Thymus (tissue), 11 donors: ENCODE measurements around the gene KRTAP5-7. TPM values are rescaled to one million over a fixed set of nuclear protein-coding genes. Genes with fewer than 3 reads are reported as not detected.
"Not testable (repeated sequence)": the region's sequence is repeated elsewhere in the genome, so short reads cannot be mapped to it uniquely, and the experiment has no call there.

Experiments
- DNase-seq, 9 donors: peaks; one replicate each; pipeline ENCODE4 v3.0.0-alpha.2; 2013; ENCODE audit warnings: low spot score in 9 of 9, low read depth in 6 of 9, missing footprints in 1 of 9
- H3K27ac ChIP-seq, 2 donors: one replicate each; pipeline ENCODE4 v1.5.1; 2013; ENCODE audit warnings: control low read depth in 1 of 2, low read depth in 1 of 2, low read length in 1 of 2, mild to moderate bottlenecking in 1 of 2, moderate library complexity in 1 of 2
- H3K27me3 ChIP-seq, 2 donors: one replicate each; pipeline ENCODE4 v1.5.1; 2013; ENCODE audit warnings: low read length in 1 of 2; ENCODE audit not compliant: control insufficient read depth in 2 of 2, insufficient read depth in 1 of 2
- H3K36me3 ChIP-seq, 2 donors: one replicate each; pipeline ENCODE4 v1.5.1; 2013; ENCODE audit warnings: low read length in 1 of 2, mild to moderate bottlenecking in 1 of 2, moderate library complexity in 1 of 2; ENCODE audit not compliant: control insufficient read depth in 2 of 2, insufficient read depth in 2 of 2
- H3K4me1 ChIP-seq, 2 donors: one replicate each; pipeline ENCODE4 v1.5.1; 2013; ENCODE audit warnings: low read length in 2 of 2; ENCODE audit not compliant: control insufficient read depth in 2 of 2, insufficient read depth in 2 of 2
- H3K4me3 ChIP-seq, 2 donors: one replicate each; pipeline ENCODE4 v1.5.1; 2013; ENCODE audit warnings: low read length in 2 of 2, control low read depth in 1 of 2, mild to moderate bottlenecking in 1 of 2
- H3K9me3 ChIP-seq, 2 donors: one replicate each; pipeline ENCODE4 v1.5.1; 2013; ENCODE audit warnings: low read length in 1 of 2, mild to moderate bottlenecking in 1 of 2; ENCODE audit not compliant: control insufficient read depth in 2 of 2, insufficient read depth in 1 of 2
- WGBS: extraction: QIAGEN DNeasy Blood & Tissue Kit; methylation state at CpG from one replicate; pipeline ENCODE4 v1.1.7; 2013; 5-methylcytosine and 5-hydroxymethylcytosine counted together
- polyA plus RNA-seq: library from polyadenylated mRNA; stranded (reverse); fragments of 200-250 nt; gene quantifications from one replicate; pipeline ENCODE4 v1.2.3, GENCODE V29; 2013
- total RNA-seq: library from RNA; stranded (reverse); fragments of 120-200 nt; gene quantifications from one replicate; pipeline ENCODE4 v1.2.4, GENCODE V29; 2013
- donor health status: healthy.

The KRTAP5-7 gene
- total and polyA plus RNA-seq, 2 donors, result 0.05 TPM; not detected in 1

DNA sequence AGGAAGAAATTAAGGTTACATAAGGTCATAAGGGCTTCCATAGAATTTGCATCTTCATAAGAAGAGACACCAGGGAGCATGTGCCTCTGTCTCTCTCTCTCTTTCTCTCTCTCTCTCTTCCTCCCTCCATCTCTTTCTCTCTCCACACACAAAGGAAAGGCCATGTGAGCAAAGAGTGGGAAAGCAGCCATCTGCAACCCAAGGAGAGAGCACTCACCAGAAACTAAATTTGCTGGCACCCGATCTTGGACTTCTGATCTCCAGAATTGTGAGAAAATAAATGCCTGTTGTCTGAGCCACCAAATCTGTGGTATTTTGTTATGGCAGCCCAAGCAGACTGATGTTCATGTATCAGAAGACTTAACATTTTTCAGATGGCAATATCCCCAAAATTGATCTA, 31.9 kb downstream of the KRTAP5-7 start:
- Histone ChIP-seq H3K27me3 (peaks cover 0 to 9% of the 10 kb centered on the region in 2 donors), H3K36me3 (no peaks in the 10 kb centered on the region), H3K4me1 (no peaks in the 10 kb centered on the region), H3K4me3 (no peak overlapping the region), H3K27ac (no peak overlapping the region), H3K9me3 (no peaks in the 10 kb centered on the region)
- WGBS, result 96% methylated on average over 1 of the region's 1 CpG
- DNase-seq, result no peak

DNA sequence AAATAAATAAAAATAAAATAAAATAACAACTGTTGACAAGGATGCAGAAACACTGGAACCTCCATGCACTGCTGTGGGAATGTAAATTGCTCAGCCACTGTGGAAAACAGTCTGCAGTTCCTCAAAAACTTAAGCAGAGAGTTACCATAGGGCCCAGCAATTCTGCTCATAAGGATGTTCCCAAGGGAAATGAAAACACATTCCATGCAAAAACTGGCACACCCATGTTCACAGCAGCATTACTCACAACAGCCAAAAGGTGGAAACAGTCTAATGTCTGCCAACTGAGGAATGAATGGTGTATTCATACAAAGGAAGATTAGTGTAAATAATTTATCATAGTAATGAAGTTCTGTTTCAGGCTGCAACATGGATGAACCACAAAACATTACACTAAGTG, 35.1 kb downstream of the KRTAP5-7 start:
- no peak for DNase-seq

DNA sequence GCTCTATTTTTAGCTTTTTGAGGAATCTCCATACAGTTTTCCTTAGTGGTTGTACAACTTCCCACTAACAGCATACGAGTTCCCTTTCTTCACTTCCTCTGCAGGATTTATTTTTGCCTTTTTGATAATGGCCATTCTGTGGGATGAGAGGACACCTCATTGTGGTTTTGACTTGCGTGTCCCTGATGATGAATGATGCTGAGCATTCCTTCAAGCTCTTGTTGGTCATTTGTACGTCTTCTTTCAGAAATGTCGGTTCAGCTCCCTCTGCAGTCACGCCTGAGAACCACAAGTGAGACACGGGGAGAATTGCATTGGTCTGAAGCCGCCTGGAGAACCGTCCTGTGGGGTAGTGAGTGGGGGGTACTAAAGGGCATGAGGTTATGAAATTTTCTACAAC, 36.3 kb downstream of the KRTAP5-7 start:
- H3K36me3 ChIP-seq, result no peaks in the 10 kb centered on the region
- H3K27me3 ChIP-seq, result peaks cover 0 to 11% of the 10 kb centered on the region in 2 donors
- peak in 2 of 9 donors; percentile 8 to 19 for DNase-seq
- no peaks in the 10 kb centered on the region for H3K4me1 ChIP-seq
- no peak overlapping the region for H3K27ac ChIP-seq
- 10% methylated on average over 8 of the region's 8 CpGs for WGBS
- no peak overlapping the region for H3K4me3 ChIP-seq
- no peaks in the 10 kb centered on the region for H3K9me3 ChIP-seq

More for the DNA sequence above, 35.1 kb downstream of the KRTAP5-7 start:
- Histone ChIP-seq H3K27me3 (peaks cover 0 to 11% of the 10 kb centered on the region in 2 donors), H3K4me3 (no peak overlapping the region), H3K4me1 (no peaks in the 10 kb centered on the region), H3K36me3 (no peaks in the 10 kb centered on the region), H3K27ac (no peak overlapping the region), H3K9me3 (no peaks in the 10 kb centered on the region)

DNA sequence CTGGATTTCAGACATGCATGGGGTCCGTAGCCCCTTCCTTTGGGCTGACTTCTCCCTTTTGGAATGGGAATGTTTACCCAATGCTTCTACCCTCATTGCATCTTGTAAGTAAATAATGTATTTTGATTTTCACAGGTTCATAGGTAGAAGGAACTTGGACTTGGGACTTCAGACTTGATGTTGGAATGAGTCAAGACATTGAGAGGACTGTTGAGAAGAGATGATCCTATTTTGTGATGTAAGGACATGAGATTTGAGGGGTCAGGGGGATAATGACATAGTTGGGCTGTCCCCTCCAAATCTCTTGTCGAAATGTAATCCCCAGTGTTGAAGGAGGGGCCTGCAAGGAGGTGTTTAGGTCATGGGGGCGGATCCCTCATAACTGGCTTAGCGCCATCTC, 37.4 kb downstream of the KRTAP5-7 start:
- Histone ChIP-seq H3K4me3 (no peak overlapping the region), H3K27ac (no peak overlapping the region), H3K9me3 (no peaks in the 10 kb centered on the region), H3K36me3 (no peaks in the 10 kb centered on the region), H3K27me3 (peaks cover 0 to 11% of the 10 kb centered on the region in 2 donors), H3K4me1 (no peaks in the 10 kb centered on the region)
- DNase-seq, result no peak
- 83% methylated on average over 4 of the region's 4 CpGs for WGBS

DNA sequence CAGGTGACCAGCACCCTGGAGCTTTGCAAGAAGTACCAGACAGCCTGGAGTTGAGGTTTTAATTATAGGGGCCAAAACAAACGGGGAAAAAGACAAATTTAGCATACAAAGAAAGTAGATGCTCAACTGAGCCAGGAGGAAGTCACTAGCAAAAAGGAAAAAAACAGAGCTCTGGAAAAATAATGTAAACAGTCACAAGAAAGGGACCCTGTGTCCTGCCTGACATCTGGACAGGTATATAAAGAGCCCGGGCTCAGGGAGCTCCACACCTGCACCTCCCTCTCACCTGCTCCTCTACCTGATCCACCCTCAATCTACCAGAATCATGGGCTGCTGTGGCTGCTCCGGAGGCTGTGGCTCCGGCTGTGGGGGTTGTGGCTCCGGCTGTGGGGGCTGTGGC, 38.2 kb downstream of the KRTAP5-7 start, which contains the start of gene KRTAP5-10:
Gene KRTAP5-10, plus strand, starts transcription at position 301 of the 400 bp plus-strand sequence. Its CDS starts 25 bp downstream, at position 326.
- Histone ChIP-seq H3K4me3 (no peak within 1 kb of the TSS), H3K4me1 (no peaks in the 10 kb centered on the region), H3K9me3 (no peaks in the 10 kb centered on the region), H3K36me3 (no peaks in the 10 kb centered on the region), H3K27ac (no peak within 1 kb of the TSS), H3K27me3 (peaks cover 0 to 11% of the 10 kb centered on the region in 2 donors)
- no peak for DNase-seq
- 35% methylated on average over 5 of the region's 5 CpGs for WGBS

DNA sequence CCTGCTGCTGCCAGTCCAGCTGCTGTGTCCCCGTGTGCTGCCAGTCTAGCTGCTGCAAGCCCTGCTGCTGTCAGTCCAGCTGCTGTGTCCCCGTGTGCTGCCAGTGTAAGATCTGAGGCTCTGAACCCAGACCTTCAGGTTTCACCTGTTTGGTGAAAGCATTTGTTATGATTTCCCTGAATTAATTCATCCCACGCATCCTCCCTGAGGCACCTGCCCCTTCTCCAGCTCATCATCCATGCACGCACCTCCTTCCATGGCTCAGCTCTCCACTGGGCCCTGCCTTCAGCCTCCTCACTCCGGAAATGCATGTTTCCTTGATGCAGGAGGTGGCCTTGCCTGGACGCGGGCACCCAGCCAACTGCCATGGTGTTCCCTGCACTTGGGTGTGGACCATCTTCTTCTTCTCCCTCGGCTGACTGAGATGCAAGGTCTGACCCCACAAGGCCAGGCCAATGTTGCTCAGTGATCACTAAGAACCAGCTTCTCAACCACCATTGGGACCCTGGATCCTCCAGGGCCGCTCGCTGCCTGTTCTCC, 39.1 kb downstream of the KRTAP5-7 start:
- DNase-seq, result no peak
- Histone ChIP-seq H3K4me1 (no peaks in the 10 kb centered on the region), H3K9me3 (no peaks in the 10 kb centered on the region), H3K4me3 (no peak overlapping the region), H3K27me3 (peaks cover 0 to 13% of the 10 kb centered on the region in 2 donors), H3K36me3 (no peaks in the 10 kb centered on the region), H3K27ac (no peak overlapping the region)
- WGBS, result 83% methylated on average over 10 of the region's 10 CpGs

DNA sequence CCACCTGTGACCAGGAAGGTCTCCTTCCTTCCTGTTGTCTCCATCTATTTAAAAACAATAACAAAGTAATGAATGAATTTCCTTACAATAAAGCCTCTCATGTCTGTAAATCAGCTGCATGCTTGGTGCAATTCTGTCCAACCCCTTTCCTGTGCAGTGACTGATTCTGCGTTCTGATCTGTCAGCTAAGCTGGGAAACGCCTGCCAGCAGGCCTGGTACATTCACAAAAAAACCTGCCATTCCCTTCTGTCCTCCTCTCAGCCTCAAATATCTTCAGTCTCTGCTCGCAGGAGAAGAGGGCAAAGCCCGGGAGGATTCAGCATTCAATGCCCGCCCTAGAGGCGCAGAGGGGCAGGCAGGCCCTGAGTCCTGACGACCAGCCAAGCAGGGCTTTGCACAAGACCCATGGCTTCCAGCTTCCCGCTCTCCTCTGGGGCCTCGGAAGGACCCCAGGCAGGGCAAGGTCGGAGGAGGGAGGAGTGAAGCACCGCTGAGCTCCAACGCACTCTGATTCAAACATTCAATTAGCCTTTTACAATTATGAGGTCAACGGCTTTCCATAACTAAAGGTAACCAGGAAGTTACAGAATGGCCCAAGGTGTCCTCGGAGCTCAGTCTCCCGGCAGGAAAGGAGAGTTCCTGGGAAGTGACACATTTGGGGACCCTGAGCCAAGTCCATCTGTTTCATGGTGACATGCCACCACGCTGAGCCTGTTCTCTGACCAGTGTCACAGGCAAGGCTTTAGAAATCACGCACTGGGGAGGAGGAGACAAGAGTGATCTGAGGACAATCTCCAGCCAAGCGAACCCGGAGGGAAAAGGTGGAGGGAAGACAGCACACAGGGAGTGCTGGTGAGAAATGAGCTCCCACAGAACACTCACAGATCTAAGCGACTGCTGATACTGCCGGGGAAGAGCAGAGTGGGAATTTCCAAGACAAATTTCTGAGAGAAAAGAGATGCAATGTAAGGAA, 39.8 kb downstream of the KRTAP5-7 start:
- not testable (repeated sequence) for H3K27ac ChIP-seq, H3K36me3 ChIP-seq, H3K4me3 ChIP-seq, H3K9me3 ChIP-seq, DNase-seq, H3K4me1 ChIP-seq
- 89% methylated on average over 20 of the region's 21 CpGs for WGBS
- peaks cover 0 to 15% of the 10 kb centered on the region in 2 donors for H3K27me3 ChIP-seq

DNA sequence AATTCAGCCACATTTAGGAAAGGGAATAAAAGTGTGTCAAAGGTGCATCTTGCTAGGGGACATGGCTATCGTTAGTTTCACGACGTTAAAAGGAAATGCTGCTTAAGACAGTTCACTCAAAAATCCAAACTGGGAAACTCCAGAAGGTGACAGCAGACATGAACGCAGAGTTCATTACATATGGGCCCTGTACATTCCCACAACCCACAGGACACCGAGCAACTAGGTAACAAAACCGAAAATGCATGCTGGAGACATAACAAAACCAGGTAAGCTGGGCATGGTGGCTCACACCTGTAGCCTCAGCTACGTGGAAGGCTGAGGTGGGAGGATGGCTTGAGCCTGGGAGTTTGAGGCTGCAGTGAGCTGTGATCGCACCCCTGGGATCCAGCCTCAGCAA, 40.6 kb downstream of the KRTAP5-7 start:
- not testable (repeated sequence) for H3K27ac ChIP-seq, H3K4me3 ChIP-seq, H3K9me3 ChIP-seq, H3K4me1 ChIP-seq, DNase-seq, H3K36me3 ChIP-seq
- WGBS, result 92% methylated on average over 8 of the region's 8 CpGs
- peaks cover 0 to 16% of the 10 kb centered on the region in 2 donors for H3K27me3 ChIP-seq

DNA sequence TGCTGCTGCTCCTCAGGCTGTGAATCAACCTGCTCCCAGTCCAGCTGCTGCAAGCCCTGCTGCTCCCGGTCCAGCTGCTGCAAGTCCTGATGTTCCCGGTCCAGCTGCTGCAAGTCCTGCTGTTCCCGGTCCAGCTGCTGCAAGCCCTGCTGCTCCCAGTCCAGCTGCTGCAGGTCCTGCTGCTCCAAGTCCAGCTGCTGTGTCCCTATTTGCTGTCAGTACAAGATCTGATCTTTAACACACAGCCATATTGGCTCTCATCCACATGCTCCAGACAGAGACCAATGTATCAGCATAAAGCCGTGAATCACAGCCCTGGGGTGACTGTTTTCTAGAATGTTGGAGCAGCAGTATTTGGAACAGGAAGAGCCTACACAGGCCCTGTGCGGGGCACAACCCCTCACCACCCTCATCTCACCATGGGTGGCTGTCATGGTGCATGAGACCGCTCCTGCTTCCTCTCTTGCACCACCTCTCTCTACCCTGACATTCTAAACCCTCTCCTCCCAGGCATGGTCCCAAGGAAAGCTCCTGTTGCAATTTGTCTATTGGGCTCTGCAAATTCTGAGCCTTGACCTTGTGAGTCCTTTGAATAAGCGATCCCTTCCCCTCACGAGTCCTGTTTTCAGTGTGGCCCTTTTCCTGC, 41.8 kb downstream of the KRTAP5-7 start:
- peaks cover 0 to 9% of the 10 kb centered on the region in 2 donors for H3K27me3 ChIP-seq
- no peak overlapping the region for H3K27ac ChIP-seq
- DNase-seq, result no peak
- WGBS, result 87% methylated on average over 8 of the region's 8 CpGs
- H3K9me3 ChIP-seq, result no peaks in the 10 kb centered on the region
- H3K4me3 ChIP-seq, result no peak overlapping the region
- H3K4me1 ChIP-seq, result no peaks in the 10 kb centered on the region
- H3K36me3 ChIP-seq, result no peaks in the 10 kb centered on the region
